ENCODE data around the gene ZNF385B.

Gene ZNF385B

DNA sequence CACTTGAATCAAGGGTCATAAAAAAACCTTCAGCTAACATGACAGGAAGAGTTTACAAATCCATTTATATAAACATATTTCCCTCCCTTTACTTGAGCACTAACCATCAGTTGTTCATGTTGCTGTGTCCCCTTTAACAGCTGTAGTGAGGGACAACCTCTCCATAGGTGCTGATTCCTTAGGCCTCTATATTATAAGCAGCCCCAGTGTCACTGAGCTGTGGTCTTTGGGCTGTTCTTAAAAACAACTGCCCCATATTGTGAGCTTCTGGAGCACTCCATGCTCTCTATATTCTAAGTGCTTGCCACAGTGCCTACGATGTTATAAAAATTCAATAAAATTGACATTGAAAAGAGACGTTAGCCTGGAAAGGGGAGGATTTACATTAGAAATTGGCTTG, 175.3 kb downstream of the ZNF385B start:
- Histone ChIP-seq H3K4me3 (ENCODE audit: low read length) (no peak overlapping the region), H3K27me3 (ENCODE audit: control insufficient read depth, insufficient read depth, low read length) (no peaks in the 10 kb centered on the region), H3K4me1 (ENCODE audit: control insufficient read depth, insufficient read depth, low read length) (no peaks in the 10 kb centered on the region), H3K9ac (ENCODE audit: low read length) (no peak overlapping the region), H3K9me3 (ENCODE audit: control insufficient read depth, low read length) (no peaks in the 10 kb centered on the region), H3K36me3 (ENCODE audit: control insufficient read depth, insufficient read depth, low read length) (no peaks in the 10 kb centered on the region)

DNA sequence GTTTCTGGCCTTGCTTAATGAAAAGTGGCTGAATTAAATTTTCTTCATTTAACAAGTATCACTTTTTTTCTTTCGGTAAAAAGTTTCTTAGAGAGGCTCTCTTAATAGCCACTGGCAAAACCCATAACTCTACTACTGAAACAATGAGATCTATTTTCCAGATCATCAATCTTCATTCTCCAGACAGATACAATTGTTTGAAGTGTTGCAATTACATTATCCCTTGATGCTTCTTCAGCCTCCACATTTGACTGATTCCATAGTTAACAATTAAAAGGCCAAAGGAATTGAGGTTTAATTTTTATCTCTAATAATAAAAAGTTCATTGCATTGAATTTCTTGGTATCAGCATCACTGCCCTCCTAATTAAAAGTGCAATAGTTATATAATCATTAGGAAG, 176.3 kb downstream of the ZNF385B start:
- H3K4me3 ChIP-seq (ENCODE audit: low read length): no peak overlapping the region

DNA sequence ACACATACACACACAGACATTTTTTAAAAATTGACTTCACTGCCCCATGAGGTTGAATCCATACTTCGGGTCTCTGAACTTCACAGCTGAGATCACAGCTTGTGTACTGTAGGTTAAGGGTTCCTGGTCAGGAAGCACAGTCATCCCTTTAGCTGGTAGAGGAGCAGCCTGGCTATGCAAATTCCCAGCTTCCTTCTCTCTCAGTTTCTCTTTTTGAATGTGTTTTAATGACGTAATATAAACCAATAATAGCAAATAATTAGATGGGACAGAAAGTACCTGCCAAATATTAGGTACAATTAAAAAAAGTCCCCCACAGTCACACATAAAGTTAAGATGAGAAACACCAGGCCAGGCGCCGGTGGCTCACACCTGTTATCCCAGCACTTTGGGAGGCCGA, 178.7 kb downstream of the ZNF385B start:
- Histone ChIP-seq H3K4me3 (ENCODE audit: low read length) (no peak overlapping the region), H3K27me3 (ENCODE audit: control insufficient read depth, insufficient read depth, low read length) (no peaks in the 10 kb centered on the region), H3K9ac (ENCODE audit: low read length) (no peak overlapping the region), H3K9me3 (ENCODE audit: control insufficient read depth, low read length) (no peaks in the 10 kb centered on the region), H3K4me1 (ENCODE audit: control insufficient read depth, insufficient read depth, low read length) (no peaks in the 10 kb centered on the region), H3K36me3 (ENCODE audit: control insufficient read depth, insufficient read depth, low read length) (no peaks in the 10 kb centered on the region)

More for the DNA sequence above, 176.3 kb downstream of the ZNF385B start:
- Histone ChIP-seq H3K9me3 (ENCODE audit: control insufficient read depth, low read length) (no peaks in the 10 kb centered on the region), H3K4me1 (ENCODE audit: control insufficient read depth, insufficient read depth, low read length) (no peaks in the 10 kb centered on the region), H3K27me3 (ENCODE audit: control insufficient read depth, insufficient read depth, low read length) (no peaks in the 10 kb centered on the region), H3K36me3 (ENCODE audit: control insufficient read depth, insufficient read depth, low read length) (no peaks in the 10 kb centered on the region), H3K9ac (ENCODE audit: low read length) (no peak overlapping the region)

DNA sequence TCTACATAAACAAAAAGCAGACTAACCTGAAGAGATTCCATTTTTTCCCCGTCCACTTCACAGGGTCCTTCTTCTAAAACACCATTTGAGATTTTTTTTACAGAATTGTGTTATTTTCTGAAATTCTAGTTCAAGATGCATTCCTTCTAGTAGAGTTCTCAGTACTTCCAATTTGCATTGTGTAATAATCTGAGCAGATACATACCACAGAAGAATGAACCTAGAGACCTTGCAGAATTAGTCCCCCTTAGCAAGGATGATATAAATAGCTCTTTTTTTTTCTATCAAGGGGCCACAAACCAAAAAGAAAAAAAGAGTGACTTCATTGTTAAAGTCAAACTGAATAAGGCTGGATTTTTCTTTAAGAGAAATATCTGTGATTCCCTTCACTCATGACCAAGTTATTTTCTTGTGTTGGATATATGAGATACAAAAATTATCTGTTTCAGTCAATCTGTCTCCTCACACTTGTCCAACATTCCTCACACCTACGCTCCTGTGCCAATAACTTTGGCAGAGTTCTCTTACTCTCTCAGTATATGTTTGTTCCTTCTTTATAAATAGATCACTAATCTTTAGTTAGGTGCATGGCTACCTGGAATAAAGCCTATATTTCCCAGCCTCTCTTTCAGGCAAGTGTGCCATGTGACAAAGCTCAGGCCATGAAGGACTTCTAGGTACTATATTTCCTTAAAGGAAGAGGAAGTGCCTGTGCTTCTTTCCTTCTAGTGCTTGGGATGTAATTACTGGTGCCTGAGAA, 183.5 kb downstream of the ZNF385B start:
- Histone ChIP-seq H3K27me3 (ENCODE audit: control insufficient read depth, insufficient read depth, low read length) (no peaks in the 10 kb centered on the region), H3K9me3 (ENCODE audit: control insufficient read depth, low read length) (no peaks in the 10 kb centered on the region), H3K4me1 (ENCODE audit: control insufficient read depth, insufficient read depth, low read length) (no peaks in the 10 kb centered on the region), H3K36me3 (ENCODE audit: control insufficient read depth, insufficient read depth, low read length) (no peaks in the 10 kb centered on the region), H3K9ac (ENCODE audit: low read length) (no peak overlapping the region), H3K4me3 (ENCODE audit: low read length) (no peak overlapping the region)

DNA sequence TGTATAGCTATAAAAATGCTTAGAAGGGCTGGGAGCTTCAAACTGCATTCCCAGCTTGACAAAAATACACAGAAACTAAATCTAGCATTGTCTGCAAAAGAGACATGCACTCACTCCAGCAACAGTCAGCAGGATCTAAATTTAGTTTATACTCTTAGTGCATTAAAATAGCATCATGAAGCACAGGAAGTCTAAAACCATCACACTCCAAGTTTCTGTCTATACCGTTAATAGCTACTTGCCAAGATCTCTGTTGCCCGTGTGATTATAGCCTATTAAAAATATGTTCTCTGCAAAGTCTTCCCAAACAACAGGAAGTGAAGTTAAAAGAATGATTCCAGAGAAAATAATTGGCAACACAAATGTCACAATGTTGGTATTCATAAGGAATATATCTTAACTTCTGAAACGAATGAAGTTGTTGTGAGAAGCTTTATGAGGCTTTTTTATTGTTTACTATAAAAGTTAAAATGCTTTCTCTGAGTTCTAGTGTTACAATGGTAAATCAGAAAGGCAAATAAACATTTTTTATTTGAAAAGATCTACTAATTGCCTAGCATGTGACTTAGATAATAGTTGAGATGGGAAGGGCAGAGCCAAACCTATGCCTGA, 184.2 kb downstream of the ZNF385B start:
- Histone ChIP-seq H3K27me3 (ENCODE audit: control insufficient read depth, insufficient read depth, low read length) (no peaks in the 10 kb centered on the region), H3K9ac (ENCODE audit: low read length) (no peak overlapping the region), H3K9me3 (ENCODE audit: control insufficient read depth, low read length) (no peaks in the 10 kb centered on the region), H3K36me3 (ENCODE audit: control insufficient read depth, insufficient read depth, low read length) (no peaks in the 10 kb centered on the region), H3K4me3 (ENCODE audit: low read length) (no peak overlapping the region), H3K4me1 (ENCODE audit: control insufficient read depth, insufficient read depth, low read length) (no peaks in the 10 kb centered on the region)

DNA sequence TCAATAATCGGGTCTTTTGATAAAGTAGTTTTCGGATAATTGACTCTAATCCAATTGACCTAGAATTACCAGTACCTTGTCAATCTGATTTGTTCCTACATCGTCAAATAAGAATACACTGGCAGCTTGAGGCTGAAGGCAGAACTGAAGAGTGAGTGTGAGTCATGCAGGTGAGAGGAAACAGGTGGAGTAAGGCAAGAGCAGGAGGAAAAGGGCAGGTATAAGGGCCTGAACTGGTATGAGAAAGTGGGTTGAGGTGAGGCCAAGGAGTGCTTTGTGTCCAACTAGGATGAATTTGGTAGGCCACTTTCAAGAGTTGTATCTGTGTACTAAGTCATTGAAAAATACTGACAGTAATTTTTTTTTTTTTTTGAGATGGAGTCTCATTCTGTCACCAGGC, 186.0 kb downstream of the ZNF385B start:
- H3K36me3 ChIP-seq (ENCODE audit: control insufficient read depth, insufficient read depth, low read length): no peaks in the 10 kb centered on the region
- no peak overlapping the region for H3K9ac ChIP-seq (ENCODE audit: low read length)
- no peak overlapping the region for H3K4me3 ChIP-seq (ENCODE audit: low read length)
- H3K9me3 ChIP-seq (ENCODE audit: control insufficient read depth, low read length): no peaks in the 10 kb centered on the region
- H3K27me3 ChIP-seq (ENCODE audit: control insufficient read depth, insufficient read depth, low read length): no peaks in the 10 kb centered on the region
- no peaks in the 10 kb centered on the region for H3K4me1 ChIP-seq (ENCODE audit: control insufficient read depth, insufficient read depth, low read length)

DNA sequence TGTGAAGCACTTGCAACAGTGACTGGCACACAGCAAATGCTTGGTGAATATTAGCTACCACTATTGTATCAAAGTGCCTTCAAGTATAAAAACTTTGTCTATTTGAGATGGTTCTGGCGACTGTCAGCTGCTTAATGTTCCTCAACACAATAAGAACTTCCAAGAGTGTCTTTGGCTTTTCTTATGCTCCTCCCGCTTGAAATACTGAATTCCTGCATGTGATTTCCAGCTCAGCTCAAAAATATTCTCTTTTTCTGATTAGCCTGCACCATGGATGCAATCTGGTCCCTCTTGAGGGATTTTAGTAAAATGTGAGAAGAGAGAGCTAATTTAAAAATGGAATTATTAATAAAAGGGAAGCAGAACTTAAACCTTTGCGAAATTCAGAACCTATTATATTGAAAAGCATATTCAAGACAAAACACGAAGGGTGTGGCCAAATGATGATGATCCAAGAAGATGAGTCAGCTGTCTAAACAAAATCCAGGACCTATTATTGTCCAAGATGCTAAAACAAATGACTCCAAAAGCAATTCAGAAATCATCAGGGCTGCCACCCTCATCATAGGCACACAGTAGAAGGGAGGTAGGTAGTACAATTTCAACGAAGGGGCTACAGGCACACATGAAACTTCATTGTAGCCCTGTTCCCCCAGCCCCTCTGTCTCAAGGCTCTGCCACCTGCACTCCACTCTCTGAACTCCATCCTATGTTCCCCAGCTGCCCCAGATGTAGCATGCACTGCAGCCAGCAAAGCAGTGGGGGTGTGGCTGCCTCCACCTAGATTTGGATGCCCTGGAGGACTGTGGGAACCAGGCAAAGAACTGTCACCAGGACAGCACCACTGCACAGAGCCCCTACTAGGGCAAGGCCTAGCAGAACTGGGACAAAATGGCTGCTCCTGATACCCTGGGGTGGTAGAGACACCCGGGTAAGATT, 190.1 kb downstream of the ZNF385B start:
- H3K9me3 ChIP-seq (ENCODE audit: control insufficient read depth, low read length): no peaks in the 10 kb centered on the region
- no peak overlapping the region for H3K4me3 ChIP-seq (ENCODE audit: low read length)
- no peak overlapping the region for H3K9ac ChIP-seq (ENCODE audit: low read length)
- H3K27me3 ChIP-seq (ENCODE audit: control insufficient read depth, insufficient read depth, low read length): no peaks in the 10 kb centered on the region
- no peaks in the 10 kb centered on the region for H3K36me3 ChIP-seq (ENCODE audit: control insufficient read depth, insufficient read depth, low read length)
- no peaks in the 10 kb centered on the region for H3K4me1 ChIP-seq (ENCODE audit: control insufficient read depth, insufficient read depth, low read length)

DNA sequence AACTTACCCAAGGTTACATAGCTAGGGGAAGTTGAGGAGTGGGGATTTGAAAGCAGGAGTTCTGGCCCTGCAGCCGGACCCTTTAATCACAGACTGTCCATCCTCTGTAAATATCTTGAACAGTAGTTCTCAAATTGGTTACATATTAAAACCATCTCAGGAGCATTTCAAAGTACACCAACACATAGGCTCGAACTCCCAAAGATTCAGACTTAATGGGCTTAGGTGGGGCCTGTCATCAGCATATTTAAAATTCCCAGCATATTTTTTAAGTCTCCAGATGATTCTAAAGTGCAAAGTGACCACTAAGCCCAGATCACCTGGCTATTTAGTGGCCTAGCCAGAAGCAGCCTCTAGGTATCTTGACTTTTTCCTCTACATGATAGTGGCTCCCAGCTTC, 192.2 kb downstream of the ZNF385B start:
- H3K36me3 ChIP-seq (ENCODE audit: control insufficient read depth, insufficient read depth, low read length): no peaks in the 10 kb centered on the region
- no peaks in the 10 kb centered on the region for H3K27me3 ChIP-seq (ENCODE audit: control insufficient read depth, insufficient read depth, low read length)
- H3K4me3 ChIP-seq (ENCODE audit: low read length): no peak overlapping the region
- no peaks in the 10 kb centered on the region for H3K9me3 ChIP-seq (ENCODE audit: control insufficient read depth, low read length)
- no peak overlapping the region for H3K9ac ChIP-seq (ENCODE audit: low read length)
- H3K4me1 ChIP-seq (ENCODE audit: control insufficient read depth, insufficient read depth, low read length): no peaks in the 10 kb centered on the region

DNA sequence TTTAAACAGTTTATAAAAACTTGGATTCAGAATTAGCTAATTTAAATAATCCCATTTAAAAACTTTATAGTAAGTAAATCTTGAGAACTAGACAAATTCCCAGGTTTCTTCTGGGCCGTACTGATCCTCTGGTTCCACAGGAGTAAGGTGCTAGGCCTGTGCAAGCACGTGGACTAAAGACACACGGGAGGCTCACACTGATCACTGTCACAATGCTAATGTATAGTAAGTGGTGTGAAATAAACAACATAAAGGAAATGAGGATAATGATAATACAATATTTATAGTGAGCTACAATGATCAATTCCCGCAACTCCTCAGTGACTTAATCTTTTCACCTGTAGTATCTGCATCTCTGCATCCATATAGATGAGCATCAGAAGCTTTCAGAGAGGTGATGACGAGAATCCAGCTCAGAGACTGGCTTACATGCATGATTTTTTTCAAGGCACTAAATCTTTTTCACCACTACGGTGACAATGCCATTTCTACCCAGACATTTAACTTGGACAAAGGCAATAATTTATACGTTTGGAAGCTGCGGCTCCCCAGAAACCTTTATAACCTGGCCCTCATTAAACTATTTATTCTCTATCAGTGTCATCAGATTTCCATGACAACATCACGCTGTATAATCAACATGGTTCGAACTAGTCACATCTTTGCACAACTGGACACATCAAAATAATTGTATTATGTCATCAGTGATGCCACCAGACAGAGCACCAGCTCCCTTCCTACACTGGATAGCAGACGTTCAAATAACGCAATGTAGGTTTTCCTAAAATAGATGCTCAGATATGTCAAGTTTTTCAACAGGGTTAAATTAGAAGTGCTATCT, 196.2 kb downstream of the ZNF385B start:
- Histone ChIP-seq H3K4me1 (ENCODE audit: control insufficient read depth, insufficient read depth, low read length) (no peaks in the 10 kb centered on the region), H3K4me3 (ENCODE audit: low read length) (no peak overlapping the region), H3K9ac (ENCODE audit: low read length) (no peak overlapping the region), H3K36me3 (ENCODE audit: control insufficient read depth, insufficient read depth, low read length) (no peaks in the 10 kb centered on the region), H3K27me3 (ENCODE audit: control insufficient read depth, insufficient read depth, low read length) (no peaks in the 10 kb centered on the region), H3K9me3 (ENCODE audit: control insufficient read depth, low read length) (no peaks in the 10 kb centered on the region)

DNA sequence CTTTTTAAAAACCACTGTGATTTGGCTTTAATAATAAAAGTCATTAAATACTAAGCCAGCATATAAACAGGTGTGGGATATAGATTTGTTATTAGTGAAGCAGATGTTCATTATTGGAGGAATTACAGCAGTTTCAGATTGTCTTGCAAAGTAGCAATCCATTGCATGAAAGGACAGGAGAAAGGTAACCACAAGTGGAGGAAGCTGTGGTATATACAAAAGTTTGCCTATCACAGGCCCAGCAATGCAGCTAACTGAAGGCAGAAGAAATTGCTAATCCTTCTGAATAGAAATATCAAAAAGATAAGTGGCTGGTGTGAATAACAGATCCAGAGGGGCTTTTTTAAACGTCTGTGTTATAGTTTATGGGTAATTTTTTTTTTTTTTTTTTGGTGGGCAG, 199.4 kb downstream of the ZNF385B start:
- no peaks in the 10 kb centered on the region for H3K36me3 ChIP-seq (ENCODE audit: control insufficient read depth, insufficient read depth, low read length)
- H3K9ac ChIP-seq (ENCODE audit: low read length): no peak overlapping the region
- no peaks in the 10 kb centered on the region for H3K27me3 ChIP-seq (ENCODE audit: control insufficient read depth, insufficient read depth, low read length)
- no peaks in the 10 kb centered on the region for H3K4me1 ChIP-seq (ENCODE audit: control insufficient read depth, insufficient read depth, low read length)
- no peaks in the 10 kb centered on the region for H3K9me3 ChIP-seq (ENCODE audit: control insufficient read depth, low read length)
- H3K4me3 ChIP-seq (ENCODE audit: low read length): no peak overlapping the region

DNA sequence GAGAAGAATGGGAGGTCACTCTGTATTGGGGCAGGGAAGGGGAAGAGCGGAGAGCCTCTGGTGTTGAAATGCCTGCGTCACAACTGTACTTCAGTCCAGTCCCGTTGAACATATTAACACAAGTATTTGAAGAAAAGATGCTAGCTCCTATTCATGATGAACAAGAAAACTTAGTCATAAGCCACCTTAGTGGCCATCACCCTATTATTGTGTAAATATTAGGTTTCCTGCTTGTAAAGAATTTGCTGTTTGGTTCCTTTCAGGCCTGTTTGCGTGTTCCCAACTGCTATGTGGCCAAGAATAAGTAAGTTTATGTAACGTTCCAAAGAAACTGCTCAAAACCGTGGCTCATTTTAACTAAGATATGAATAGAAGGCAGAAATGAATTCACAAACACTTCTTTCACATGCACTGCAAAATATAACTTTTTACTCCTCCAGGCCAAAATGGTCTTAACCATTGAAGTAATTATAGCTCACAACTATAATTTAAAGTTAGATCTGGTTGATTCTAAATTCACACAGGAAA, 204.3 kb downstream of the ZNF385B start:
- Histone ChIP-seq H3K9ac (ENCODE audit: low read length) (no peak overlapping the region), H3K4me1 (ENCODE audit: control insufficient read depth, insufficient read depth, low read length) (no peaks in the 10 kb centered on the region), H3K36me3 (ENCODE audit: control insufficient read depth, insufficient read depth, low read length) (no peaks in the 10 kb centered on the region), H3K9me3 (ENCODE audit: control insufficient read depth, low read length) (no peaks in the 10 kb centered on the region), H3K4me3 (ENCODE audit: low read length) (no peak overlapping the region), H3K27me3 (ENCODE audit: control insufficient read depth, insufficient read depth, low read length) (no peaks in the 10 kb centered on the region)

Measured in mucosa of stomach (tissue), 1 donor.